Measurements from ENCODE around the gene EFCAB10.
"Not testable (repeated sequence)": the region's sequence is repeated elsewhere in the genome, so short reads cannot be mapped to it uniquely, and the experiment has no call there.

The EFCAB10 gene

DNA sequence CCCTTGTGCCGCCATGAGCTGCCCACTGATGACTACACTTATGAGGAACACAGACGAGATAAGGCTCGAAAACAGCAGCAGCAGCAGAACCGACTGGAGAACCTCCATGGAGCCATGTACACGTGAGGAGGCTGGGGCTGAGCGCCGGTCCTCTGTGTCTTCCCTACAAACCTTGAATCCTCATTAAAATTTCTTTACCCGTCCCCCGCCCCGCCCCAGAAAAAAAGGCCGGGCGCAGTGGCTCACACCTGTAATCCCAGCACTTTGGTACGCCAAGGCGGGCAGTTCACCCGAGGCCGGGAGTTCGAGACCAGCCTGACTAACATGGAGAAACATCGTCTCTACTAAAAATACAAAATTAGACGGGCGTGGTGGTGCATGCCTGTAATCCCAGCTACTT is 50.7 kb downstream of the EFCAB10 start:
- DNase-seq (ENCODE audit: low read depth), result no peak

DNA sequence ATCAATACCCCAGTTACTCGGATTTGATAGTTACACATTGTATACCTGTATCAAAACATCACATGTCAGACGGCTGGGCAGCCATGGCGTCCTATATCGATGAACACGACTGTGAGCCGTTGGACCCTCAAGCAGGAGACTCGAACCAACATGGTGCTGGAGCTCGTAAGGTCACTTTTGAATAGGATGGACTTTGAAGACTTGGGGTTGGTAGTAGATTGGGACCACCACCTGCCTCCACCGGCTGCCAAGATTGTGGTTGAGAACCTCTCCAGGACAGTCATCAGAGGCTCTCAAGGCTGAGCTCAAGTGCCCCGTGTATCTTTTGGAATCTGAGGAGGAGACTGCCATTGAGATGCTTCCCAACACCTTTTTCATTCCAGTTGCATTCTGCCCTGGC is 51.2 kb downstream of the EFCAB10 start:
- no peak for DNase-seq (ENCODE audit: low read depth)

DNA sequence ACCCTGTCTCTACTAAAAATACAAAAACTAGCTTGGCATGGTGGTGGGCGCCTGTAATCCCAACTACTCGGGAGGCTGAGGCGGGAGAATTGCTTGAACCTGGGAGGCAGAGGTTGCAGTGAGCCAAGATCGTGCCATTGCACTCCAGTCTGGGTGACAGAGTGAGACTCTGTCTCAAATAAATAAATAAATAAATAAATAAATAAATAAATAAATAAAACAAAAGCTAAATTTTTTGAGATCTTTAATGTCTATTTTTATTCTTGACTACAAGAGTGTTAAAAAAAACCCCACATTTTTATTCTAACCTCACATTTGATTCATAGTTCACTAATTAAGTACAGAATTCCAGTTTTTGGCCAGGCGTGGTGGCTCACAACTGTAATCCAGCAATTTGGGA is 53.6 kb downstream of the EFCAB10 start:
- DNase-seq (ENCODE audit: low read depth), result not testable (repeated sequence)

DNA sequence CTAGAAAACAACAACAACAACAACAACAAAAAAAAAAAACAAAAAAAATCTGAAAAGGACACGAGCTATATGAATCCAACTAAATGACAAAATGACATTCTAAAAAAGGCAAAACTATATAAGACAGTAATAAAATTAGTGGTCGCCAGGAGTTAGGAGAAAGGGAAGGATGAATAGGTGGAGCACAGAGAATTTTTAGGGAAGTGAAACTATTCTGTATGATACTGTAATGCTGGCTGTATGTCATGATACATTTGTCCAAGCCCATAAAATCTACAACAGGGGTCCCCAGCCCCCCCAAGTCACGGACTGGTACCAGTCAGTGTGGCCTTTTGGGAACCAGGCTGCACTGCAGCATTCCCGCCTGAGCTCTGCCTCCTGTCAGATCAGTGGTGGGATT is 56.5 kb downstream of the EFCAB10 start:
- DNase-seq (ENCODE audit: low read depth), result no peak

DNA sequence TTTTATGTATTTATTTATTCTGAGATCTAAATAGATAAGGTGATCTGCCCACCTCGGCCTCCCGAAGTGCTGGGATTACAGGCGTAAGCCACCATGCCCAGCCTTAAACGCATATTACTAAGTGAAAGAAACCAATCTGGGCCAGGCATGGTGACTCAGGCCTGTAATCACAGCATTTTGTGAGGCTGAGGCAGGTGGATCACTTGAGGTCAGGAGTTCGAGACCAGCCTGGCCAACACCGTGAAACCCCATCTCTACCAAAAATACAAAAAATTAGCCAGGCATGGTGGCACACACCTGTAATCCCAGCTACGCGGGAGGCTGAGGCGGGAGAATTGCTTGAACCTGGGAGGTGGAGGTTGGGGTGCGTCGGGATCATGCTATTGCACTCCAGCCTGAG is 56.9 kb downstream of the EFCAB10 start:
- not testable (repeated sequence) for DNase-seq (ENCODE audit: low read depth)

DNA sequence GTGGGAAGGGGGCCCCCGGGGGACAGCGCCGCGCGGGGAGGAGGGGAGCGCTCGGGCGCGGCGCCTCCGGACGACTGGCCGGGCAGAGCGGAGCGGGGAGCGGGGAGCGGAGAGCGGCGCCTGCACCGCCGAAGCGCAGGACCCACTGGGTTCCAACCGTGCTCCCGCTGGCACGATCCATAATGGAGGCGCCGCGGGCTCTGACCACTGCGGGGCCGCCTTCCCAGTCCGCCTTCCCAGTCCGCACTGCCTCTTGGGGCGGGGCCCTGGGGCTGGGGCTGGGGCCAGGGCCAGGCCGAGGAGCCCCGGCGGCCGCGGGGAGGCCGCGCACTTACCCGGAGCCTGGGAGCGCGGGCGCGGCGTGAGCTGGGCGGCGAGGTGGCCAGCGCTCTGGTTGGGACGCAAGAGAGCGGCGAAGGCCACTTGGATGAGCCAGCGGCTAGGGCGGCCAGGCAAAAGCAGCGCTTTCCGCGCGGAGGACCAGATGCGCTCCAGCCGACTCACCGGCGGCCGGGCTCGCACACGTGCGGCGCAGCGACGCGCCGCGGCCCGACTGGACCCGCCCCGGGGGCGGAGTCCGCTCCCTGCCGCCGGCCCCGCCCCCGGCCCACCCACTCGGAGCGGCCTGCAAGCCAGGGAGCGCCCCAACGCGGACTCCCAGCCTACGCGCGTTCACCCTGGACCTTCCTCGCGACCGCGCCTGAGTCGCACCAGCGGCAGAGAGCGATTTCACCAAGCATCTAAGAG is 59.4 kb downstream of the EFCAB10 start, which contains the start of gene PUS7:
TSS of gene PUS7 (minus strand) at position 555 of the 747 bp plus-strand sequence. CDS start 13,759 bp downstream, outside the sequence.
- DNase-seq (ENCODE audit: low read depth), result peak; percentile 89

DNA sequence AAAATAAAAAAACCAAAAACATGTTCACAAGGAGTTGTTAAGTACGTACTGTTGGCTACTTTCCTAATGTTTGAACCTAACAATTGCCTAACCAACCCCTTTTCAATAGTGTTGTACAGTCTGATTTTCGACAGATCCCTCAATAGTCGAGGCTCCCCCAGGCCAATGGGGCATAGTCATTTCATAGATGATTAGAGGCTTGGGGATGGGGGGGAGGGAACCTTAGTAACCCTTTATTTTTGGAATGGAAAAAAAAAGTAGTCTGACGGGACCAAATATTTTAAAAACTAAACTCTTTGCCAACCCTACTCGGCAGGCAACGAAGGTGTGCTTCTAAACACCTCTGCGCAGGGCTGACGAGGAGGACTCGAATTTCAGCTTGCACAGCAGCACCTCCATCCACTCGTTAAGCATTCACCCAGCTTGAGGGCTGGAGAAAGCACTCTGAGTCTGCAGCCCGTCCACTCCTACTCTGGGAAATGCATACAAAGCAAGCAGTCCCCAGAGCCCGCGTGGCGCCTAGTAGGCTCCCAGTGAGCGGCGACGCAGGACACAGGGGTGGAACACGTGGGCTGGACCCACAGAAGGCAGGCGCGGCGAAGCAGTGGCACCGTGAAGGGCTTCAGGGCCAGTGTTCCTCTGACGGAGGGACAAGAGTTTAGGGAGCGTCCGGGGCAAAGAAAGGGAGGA is 60.1 kb downstream of the EFCAB10 start:
- peak; percentile 49 for DNase-seq (ENCODE audit: low read depth)

DNA sequence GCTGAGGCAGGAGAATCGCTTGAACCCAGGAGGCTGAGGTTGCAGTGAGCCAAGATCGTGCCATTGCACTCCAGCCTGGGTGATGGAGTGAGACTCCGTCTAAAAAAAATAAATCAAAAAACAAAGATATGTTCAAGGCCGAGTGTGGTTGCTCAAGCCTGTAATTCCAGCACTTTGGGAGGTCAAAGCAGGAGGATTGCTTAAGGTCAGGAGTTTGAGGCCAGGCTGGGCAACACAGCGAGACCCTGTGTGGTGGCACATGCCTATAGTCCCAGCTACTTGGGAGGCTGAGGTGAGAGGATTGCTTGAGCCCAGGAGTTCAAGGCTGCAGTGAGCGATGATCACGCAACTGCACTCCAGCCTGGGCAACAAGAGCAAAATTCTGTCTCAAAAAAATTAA is 60.7 kb downstream of the EFCAB10 start:
- not testable (repeated sequence) for DNase-seq (ENCODE audit: low read depth)

DNA sequence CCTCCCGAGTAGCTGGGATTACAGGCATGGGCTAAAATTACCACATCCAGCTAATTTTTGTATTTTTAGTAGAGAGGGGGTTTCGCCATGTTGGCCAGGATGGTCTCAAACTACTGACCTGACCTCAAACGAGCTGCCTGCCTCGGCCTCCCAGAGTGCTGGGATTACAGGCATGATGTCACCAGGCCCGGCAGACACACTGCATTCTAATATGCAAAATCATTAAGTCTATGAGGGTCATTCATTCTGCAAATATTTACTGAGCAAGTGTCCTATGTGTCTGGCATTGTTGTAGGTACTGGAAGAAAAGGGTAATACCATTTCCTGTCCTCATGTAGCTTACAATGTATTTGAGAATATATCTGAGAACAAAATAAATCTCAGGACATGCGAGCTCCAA is 61.9 kb downstream of the EFCAB10 start:
- no peak for DNase-seq (ENCODE audit: low read depth)

DNA sequence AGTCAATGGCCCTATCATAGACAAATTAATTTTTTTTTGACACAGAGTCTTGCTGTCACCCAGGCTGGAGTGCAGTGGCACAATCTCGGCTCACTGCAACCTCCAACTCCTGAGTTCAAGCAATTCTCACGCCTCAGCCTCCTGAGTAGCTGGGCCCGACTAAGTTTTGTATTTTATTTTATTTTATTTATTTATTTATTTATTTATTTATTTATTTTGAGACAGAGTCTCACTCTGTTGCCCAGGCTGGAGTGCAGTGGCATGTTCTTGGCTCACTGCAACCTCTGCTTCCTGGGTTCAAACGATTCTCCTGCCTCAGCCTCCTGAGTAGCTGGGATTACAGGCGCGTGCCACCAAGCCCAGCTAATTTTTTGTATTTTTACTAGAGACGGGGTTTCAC is 65.7 kb downstream of the EFCAB10 start:
- DNase-seq (ENCODE audit: low read depth), result not testable (repeated sequence)

Data from fibroblast of gingiva (primary cell).